Gastroesophageal sphincter (tissue), 3 donors: ENCODE results near the gene RNF180.
"Not testable (repeated sequence)": the region's sequence is repeated elsewhere in the genome, so short reads cannot be mapped to it uniquely, and the experiment has no call there.

Experiments
- CTCF ChIP-seq, 4 experiments: fragments of 200-600 bp in 2 of 4; fragments of 450-650 bp in 2 of 4; sonication (generic) in 1 of 4; IDR thresholded peaks; one replicate each; pipeline ENCODE4 v1.5.1; 2017 to 2019; ENCODE audit warnings: antibody characterized with exemption in 4 of 4, mild to moderate bottlenecking in 2 of 4, moderate library complexity in 2 of 4
- POLR2A ChIP-seq, 2 donors: fragments of 450-650 bp; IDR thresholded peaks; one replicate each; pipeline ENCODE4 v1.6.1; 2017; ENCODE audit warnings: antibody characterized with exemption in 2 of 2, mild to moderate bottlenecking in 2 of 2, moderate library complexity in 1 of 2

- TF ChIP-seq CTCF, POLR2A (IDR thresholded peaks at IDR 0.05): not testable (repeated sequence)
These were observed 122.9 kb downstream of the RNF180 start for GRCh38 chr5:64288496-64288895.
